ENCODE results near the gene GRID2. TPM values are rescaled to one million over a fixed set of nuclear protein-coding genes. Genes with fewer than 3 reads are reported as not detected.

GRID2 gene
- total and polyA plus RNA-seq, 2 of the 13 experiments (the other 11 are each of a cell fraction or from before 2014, with no cell fraction given): not detected

DNA sequence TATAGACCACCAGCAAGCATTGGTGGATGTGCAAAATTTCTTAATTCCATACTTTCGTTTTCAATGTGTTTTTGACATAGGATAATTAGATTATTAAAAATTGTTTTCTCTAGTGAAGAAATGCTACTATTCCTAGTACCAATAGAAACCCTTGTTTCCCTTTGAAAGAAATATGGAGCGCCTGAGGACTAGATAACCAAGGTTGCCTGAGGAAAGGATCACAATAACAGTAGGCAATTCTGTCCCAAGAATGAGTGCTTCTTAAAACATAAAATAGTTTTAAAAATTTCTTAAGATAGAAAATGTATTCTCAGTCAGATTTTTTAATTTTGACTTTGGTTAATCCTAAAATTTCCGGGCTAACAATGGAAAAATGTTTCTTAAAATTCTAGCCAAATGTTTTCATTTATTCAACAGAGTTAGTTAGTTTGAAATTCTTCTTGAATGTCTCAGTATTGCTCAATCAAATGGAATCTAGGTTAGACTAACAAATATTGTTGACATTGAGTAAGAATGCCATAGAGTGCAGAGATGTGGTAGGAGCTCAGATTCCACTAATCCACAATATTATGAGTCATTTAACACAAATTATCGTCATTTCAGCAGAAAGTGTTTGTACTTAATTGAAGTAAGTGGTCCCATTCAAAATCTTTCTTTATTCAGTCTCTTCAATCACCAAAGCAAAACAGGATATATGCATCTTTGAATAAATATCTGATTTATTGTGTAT is 666.0 kb downstream of the GRID2 start:
- DNase-seq (ENCODE audit: low spot score) (peak; percentile 89), ATAC-seq (peak; percentile 99), FAIRE-seq (no peak)
- Histone ChIP-seq H4K20me1 (ENCODE audit: insufficient read depth, low read length) (no peaks in the 10 kb centered on the region), H3K4me1 (ENCODE audit: insufficient read depth, low read length) (peaks cover 15% of the 10 kb centered on the region), H3K4me2 (ENCODE audit: low read depth, low read length) (peak overlapping the region; percentile 13; the same call in 1 of the 2 replicates), H3K79me2 (ENCODE audit: insufficient read depth, low read length) (no peaks in the 10 kb centered on the region), H3K9me3 (ENCODE audit: low read length) (no peaks in the 10 kb centered on the region), H3K4me3 (replicated peaks in 1 of 3; ENCODE audit: insufficient read depth in 1 of 3, low read depth in 2 of 3, low read length in 3 of 3) (no peak overlapping the region), H2AFZ (ENCODE audit: low read length) (no peak overlapping the region), H3K27me3 (ENCODE audit: control insufficient read depth in 1 of 2, insufficient read depth in 2 of 2, low read length in 2 of 2) (no peaks in the 10 kb centered on the region), H3K27ac (ENCODE audit: extremely low read length, insufficient read depth, low read length) (peak overlapping the region; percentile 39), H3K9ac (ENCODE audit: insufficient read depth, low read depth, low read length) (no peak overlapping the region), H3K36me3 (replicated peaks in 1 of 2; ENCODE audit: control insufficient read depth in 1 of 2, insufficient read depth in 2 of 2, low read length in 2 of 2) (no peaks in the 10 kb centered on the region)
- no TSS peak for BruUV-seq (replicated peaks)
- in situ Hi-C loops (cut with HindIII; ENCODE audit: extremely low pct_ligation_motif_present, low pct_unique_long_range_greater_than_20kb): no loop called here
- ChIA-PET CTCF (ENCODE audit: low intra/inter-chr PET ratio, low total read pairs) (no interaction called here), POLR2A (no interaction called here)
- WGBS (ENCODE audit: low lambda C conversion rate): 11% methylated on average over 4 of the region's 4 CpGs
- intact Hi-C loops (cut with micrococcal nuclease; ENCODE audit: unreplicated experiment): no loop called here
- peak; percentile 63; the same call in 1 of the 2 replicates for TF ChIP-seq ZNF331 (CRISPR knock-in tag; IDR thresholded peaks at IDR 0.05)
- TF ChIP-seq FOXC1 (CRISPR knock-in tag; IDR thresholded peaks at IDR 0.05; ENCODE audit: borderline replicate concordance): no peak
- no peak for TF ChIP-seq CC2D1A (CRISPR knock-in tag; IDR thresholded peaks at IDR 0.05)
- no peak for TF ChIP-seq RARG (CRISPR knock-in tag; IDR thresholded peaks at IDR 0.05; ENCODE audit: low read depth)
- TF ChIP-seq SAP130 (CRISPR knock-in tag; IDR thresholded peaks at IDR 0.05; ENCODE audit: low read depth): peak; percentile 47
- TF ChIP-seq PPARG (CRISPR knock-in tag; conservative IDR thresholded peaks at IDR 0.05): peak; percentile 82
- TF ChIP-seq, protein P1, sequence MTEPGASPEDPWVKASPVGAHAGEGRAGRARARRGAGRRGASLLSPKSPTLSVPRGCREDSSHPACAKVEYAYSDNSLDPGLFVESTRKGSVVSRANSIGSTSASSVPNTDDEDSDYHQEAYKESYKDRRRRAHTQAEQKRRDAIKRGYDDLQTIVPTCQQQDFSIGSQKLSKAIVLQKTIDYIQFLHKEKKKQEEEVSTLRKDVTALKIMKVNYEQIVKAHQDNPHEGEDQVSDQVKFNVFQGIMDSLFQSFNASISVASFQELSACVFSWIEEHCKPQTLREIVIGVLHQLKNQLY (CRISPR knock-in tag; IDR thresholded peaks at IDR 0.05): no peak
- no peak for TF ChIP-seq ETV6 (CRISPR knock-in tag; conservative IDR thresholded peaks at IDR 0.05)
- TF ChIP-seq PAF1 (CRISPR knock-in tag; IDR thresholded peaks at IDR 0.05): no peak
- no peak for TF ChIP-seq ZNF510 (CRISPR knock-in tag; IDR thresholded peaks at IDR 0.05; ENCODE audit: low read depth)
- no peak for TF ChIP-seq ZNF605 (CRISPR knock-in tag; IDR thresholded peaks at IDR 0.05)
- TF ChIP-seq SIX4 (CRISPR knock-in tag; IDR thresholded peaks at IDR 0.05): peak; percentile 76; the same call in 1 of the 2 replicates
- no peak for TF ChIP-seq AHR (CRISPR knock-in tag; IDR thresholded peaks at IDR 0.05)
- no peak for TF ChIP-seq TCF7L2 (IDR thresholded peaks at IDR 0.05; ENCODE audit: low read depth, low read length)
- peak; percentile 62; the same call in 1 of the 2 replicates for TF ChIP-seq NCOR1 (IDR thresholded peaks at IDR 0.05; ENCODE audit: borderline replicate concordance, low read length)
- no peak for TF ChIP-seq RFX3 (CRISPR knock-in tag; IDR thresholded peaks at IDR 0.05)
- TF ChIP-seq, protein P2, sequence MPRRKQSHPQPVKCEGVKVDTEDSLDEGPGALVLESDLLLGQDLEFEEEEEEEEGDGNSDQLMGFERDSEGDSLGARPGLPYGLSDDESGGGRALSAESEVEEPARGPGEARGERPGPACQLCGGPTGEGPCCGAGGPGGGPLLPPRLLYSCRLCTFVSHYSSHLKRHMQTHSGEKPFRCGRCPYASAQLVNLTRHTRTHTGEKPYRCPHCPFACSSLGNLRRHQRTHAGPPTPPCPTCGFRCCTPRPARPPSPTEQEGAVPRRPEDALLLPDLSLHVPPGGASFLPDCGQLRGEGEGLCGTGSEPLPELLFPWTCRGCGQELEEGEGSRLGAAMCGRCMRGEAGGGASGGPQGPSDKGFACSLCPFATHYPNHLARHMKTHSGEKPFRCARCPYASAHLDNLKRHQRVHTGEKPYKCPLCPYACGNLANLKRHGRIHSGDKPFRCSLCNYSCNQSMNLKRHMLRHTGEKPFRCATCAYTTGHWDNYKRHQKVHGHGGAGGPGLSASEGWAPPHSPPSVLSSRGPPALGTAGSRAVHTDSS (CRISPR knock-in tag; conservative IDR thresholded peaks at IDR 0.05): no peak
- TF ChIP-seq CENPX (CRISPR knock-in tag; IDR thresholded peaks at IDR 0.05): no peak
- TF ChIP-seq, protein P3, sequence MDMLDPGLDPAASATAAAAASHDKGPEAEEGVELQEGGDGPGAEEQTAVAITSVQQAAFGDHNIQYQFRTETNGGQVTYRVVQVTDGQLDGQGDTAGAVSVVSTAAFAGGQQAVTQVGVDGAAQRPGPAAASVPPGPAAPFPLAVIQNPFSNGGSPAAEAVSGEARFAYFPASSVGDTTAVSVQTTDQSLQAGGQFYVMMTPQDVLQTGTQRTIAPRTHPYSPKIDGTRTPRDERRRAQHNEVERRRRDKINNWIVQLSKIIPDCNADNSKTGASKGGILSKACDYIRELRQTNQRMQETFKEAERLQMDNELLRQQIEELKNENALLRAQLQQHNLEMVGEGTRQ (IDR thresholded peaks at IDR 0.05; ENCODE audit: low read depth, low read length): no peak
- TF ChIP-seq, protein P3 (CRISPR knock-in tag; IDR thresholded peaks at IDR 0.05; ENCODE audit: borderline replicate concordance): no peak
- TF ChIP-seq NFKBIZ (CRISPR knock-in tag; IDR thresholded peaks at IDR 0.05): no peak
- no peak for TF ChIP-seq FOXK2 (IDR thresholded peaks at IDR 0.05)
- no peak for TF ChIP-seq ZNF10 (CRISPR knock-in tag; IDR thresholded peaks at IDR 0.05; ENCODE audit: borderline replicate concordance, low read depth)

Data from HepG2 (cell line).